Stimulated activated naive B cell treated with anti-CD40 and anti-IgM and Interleukin-4, amounts not matched to agents 10 μg/mL and 1 μg/mL and 100 μg/mL, for 72 hours (primary cell): ENCODE results near the gene ICE2.

Experiments used
- ATAC-seq, 2 donors: fragments of 150-1000 bp; cut with Tn5 transposase; replicated peaks; 2 replicates each; pipeline ENCODE4 v1.10.0; 2021; ENCODE audit warnings: moderate library complexity in 1 of 2
- DNase-seq: peaks from one replicate; pipeline ENCODE4 v3.0.0; 2021
- H3K27ac Mint-ChIP-seq: one replicate; pipeline ENCODE4 v1.8.0; 2022; ENCODE audit warnings: mild to moderate bottlenecking, mixed read lengths
- H3K27me3 Mint-ChIP-seq, 2 donors: one replicate each; pipeline ENCODE4 v1.8.0; 2022; ENCODE audit warnings: mixed read lengths in 2 of 2
- H3K36me3 Mint-ChIP-seq, 2 donors: one replicate each; pipeline ENCODE4 v1.8.0; 2022; ENCODE audit warnings: mixed read lengths in 2 of 2, mild to moderate bottlenecking in 1 of 2
- H3K4me1 Mint-ChIP-seq, 2 donors: one replicate each; pipeline ENCODE4 v1.8.0; 2022; ENCODE audit warnings: mixed read lengths in 2 of 2, mild to moderate bottlenecking in 1 of 2
- H3K4me3 Mint-ChIP-seq, 2 donors: one replicate each; pipeline ENCODE4 v1.8.0; 2022; ENCODE audit warnings: mild to moderate bottlenecking in 2 of 2, mixed read lengths in 2 of 2, moderate library complexity in 1 of 2
- H3K9me3 Mint-ChIP-seq, 2 donors: one replicate each; pipeline ENCODE4 v1.8.0; 2022; ENCODE audit warnings: mixed read lengths in 2 of 2, mild to moderate bottlenecking in 1 of 2

ICE2 gene, protein sequence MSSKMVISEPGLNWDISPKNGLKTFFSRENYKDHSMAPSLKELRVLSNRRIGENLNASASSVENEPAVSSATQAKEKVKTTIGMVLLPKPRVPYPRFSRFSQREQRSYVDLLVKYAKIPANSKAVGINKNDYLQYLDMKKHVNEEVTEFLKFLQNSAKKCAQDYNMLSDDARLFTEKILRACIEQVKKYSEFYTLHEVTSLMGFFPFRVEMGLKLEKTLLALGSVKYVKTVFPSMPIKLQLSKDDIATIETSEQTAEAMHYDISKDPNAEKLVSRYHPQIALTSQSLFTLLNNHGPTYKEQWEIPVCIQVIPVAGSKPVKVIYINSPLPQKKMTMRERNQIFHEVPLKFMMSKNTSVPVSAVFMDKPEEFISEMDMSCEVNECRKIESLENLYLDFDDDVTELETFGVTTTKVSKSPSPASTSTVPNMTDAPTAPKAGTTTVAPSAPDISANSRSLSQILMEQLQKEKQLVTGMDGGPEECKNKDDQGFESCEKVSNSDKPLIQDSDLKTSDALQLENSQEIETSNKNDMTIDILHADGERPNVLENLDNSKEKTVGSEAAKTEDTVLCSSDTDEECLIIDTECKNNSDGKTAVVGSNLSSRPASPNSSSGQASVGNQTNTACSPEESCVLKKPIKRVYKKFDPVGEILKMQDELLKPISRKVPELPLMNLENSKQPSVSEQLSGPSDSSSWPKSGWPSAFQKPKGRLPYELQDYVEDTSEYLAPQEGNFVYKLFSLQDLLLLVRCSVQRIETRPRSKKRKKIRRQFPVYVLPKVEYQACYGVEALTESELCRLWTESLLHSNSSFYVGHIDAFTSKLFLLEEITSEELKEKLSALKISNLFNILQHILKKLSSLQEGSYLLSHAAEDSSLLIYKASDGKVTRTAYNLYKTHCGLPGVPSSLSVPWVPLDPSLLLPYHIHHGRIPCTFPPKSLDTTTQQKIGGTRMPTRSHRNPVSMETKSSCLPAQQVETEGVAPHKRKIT

DNA sequence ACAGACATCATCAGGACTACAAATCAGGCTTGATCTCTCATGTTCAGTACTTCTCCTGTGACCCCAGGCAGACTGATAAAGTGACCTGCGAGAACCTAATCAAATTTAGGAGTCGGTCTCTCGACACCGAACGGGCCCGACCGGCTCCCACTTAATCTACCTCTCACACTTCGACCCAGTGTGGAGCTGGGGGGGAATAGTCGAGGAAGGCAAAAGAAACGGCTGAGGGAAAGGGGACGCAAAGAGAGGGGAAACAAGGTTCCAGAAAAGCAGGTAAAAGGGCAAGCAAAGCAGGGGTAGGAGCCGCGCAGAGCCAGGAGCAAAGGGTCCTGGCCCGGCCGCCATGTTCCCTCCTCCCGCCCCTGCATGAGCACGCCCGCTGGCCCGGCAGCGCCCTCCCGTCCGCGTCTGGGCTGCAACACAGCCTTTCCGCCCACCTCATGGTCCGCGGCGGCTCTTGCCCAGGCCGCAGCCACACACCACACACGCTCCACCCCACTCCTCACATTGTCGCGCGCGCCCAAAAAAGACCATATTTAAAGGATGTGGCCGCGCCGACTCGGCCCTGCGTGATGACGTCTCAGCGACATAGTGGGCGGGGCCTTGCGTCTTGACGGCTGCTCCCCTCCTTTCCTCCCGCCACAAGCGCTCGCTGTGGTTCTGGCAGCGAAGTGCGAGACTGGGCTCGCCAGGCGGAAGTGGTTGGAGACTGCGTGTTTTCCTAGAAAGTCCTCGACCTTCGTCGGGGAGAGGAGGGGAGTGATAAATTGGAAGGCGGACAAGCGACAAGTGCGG lies at the start of gene ICE2:
Gene ICE2 (minus strand): TSS at position 577 of the 795 bp plus-strand sequence. CDS start 1,165 bp downstream, outside the sequence.
- DNase-seq: peak; percentile 95
- Mint-ChIP-seq H3K4me3 (peak within 1 kb of the TSS; percentile 94 to 97), H3K4me1 (peaks cover 19 to 33% of the 10 kb centered on the region in 2 donors), H3K27me3 (no peaks in the 10 kb centered on the region), H3K36me3 (peaks cover 18 to 23% of the 10 kb centered on the region in 2 donors), H3K27ac (peak within 1 kb of the TSS; percentile 99), H3K9me3 (no peaks in the 10 kb centered on the region)
- peak; percentile 92 to 95 for ATAC-seq

DNA sequence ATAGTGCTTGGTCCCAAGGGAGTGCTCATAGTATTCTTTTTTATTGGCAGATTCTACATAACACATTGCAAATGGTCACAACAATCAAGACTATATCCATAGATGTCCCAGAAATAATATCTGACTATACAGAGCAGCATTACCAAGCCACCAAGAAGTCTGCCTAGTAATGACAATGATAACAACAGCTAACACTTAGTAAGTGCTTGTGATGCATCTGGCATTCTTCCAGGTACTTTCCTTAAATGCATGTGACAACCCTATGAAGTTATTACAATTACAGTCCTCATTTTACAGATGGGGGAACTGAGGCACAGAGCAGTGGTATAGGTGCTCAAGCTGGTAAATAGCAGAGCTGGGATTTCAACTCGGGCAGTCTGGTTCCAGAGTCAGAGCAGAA lies 49.6 kb upstream of the ICE2 start:
- peaks cover 0 to 25% of the 10 kb centered on the region in 2 donors for H3K36me3 Mint-ChIP-seq
- H3K27ac Mint-ChIP-seq: no peak overlapping the region
- H3K4me1 Mint-ChIP-seq: peaks cover 0 to 4% of the 10 kb centered on the region in 2 donors
- H3K4me3 Mint-ChIP-seq: no peak overlapping the region
- no peaks in the 10 kb centered on the region for H3K27me3 Mint-ChIP-seq
- H3K9me3 Mint-ChIP-seq: no peaks in the 10 kb centered on the region
- ATAC-seq (no peak), DNase-seq (no peak)

DNA sequence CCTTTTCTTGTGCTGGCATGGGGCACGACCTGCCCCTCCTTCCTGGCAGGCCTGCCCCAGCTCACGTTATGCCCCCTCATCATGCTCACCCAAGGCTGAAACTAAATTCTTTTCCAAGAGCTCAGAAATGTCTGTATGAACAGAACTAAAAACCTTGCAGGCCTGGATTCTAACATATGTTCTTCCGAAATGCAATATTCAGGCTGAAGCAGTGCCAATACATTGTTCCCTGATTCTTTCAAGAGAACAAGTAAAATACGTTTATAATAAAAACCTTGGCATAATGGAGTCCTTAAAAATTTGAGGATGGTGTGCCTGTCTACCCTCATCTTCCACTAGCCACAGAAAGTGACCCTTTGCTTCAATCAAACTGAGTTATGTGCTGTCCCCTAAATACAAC lies 48.5 kb upstream of the ICE2 start:
- Mint-ChIP-seq H3K27ac (no peak overlapping the region), H3K36me3 (peaks cover 0 to 25% of the 10 kb centered on the region in 2 donors), H3K9me3 (no peaks in the 10 kb centered on the region), H3K27me3 (no peaks in the 10 kb centered on the region), H3K4me3 (no peak overlapping the region), H3K4me1 (peaks cover 0 to 4% of the 10 kb centered on the region in 2 donors)
- DNase-seq (no peak), ATAC-seq (no peak)

DNA sequence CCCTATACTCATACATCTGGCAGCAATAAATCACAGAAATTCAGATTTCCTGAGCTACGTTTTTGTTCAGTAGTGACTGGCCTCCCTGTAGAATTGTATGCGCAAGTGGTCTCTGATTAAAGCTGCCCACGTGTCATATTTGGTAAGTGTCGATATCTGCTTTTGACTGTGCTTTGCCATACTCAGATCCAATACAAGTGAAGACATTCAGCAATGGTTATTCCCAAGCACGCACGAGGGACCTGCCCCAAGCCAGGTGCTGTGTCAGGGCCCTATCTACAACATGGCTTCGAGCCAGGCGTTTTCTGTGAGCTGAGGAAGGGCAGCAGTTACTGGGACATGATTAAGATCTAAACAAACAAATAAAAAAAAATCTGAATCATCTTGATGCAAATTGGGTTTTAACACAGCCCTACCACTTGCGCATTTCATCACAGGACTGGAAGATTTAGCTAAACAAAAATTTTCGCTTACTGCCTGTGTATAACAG lies 47.2 kb upstream of the ICE2 start:
- H3K36me3 Mint-ChIP-seq: peaks cover 0 to 25% of the 10 kb centered on the region in 2 donors
- no peak overlapping the region for H3K27ac Mint-ChIP-seq
- DNase-seq (no peak), ATAC-seq (no peak)
- H3K27me3 Mint-ChIP-seq: no peaks in the 10 kb centered on the region
- H3K9me3 Mint-ChIP-seq: no peaks in the 10 kb centered on the region
- peaks cover 0 to 4% of the 10 kb centered on the region in 2 donors for H3K4me1 Mint-ChIP-seq
- no peak overlapping the region for H3K4me3 Mint-ChIP-seq

DNA sequence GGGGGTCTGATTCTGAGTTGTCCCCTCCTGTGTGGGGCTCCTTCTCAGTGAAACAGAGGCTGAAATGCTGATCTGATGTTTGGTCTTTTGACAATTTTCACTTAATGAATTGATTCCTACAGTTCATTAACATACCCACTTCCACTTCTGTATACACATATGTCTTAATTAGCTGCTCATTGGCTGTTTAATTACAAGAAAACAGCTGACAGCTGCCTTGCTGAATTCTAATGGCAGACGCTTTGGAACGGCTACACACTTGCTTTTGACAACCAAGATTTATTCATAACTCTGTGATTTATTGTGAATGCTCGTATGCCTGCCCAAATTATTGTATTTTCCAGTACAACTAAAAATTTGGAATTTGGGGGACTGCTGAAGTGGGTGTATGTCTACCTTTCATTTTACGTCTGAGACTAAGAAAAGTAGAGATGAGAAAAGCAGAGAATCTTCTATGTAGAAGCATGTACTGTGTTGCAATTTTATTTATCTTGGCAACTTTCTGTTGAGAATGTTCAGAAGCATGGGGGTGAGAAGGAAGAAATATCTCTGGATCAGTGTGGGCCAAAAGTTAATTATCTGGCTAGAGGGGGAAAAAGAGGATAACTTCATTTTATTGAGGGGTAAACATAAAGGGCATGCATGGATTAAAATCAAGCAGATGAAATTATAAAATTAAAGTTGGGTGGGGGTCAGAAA lies 46.5 kb upstream of the ICE2 start:
- H3K36me3 Mint-ChIP-seq: peaks cover 0 to 25% of the 10 kb centered on the region in 2 donors
- DNase-seq (no peak), ATAC-seq (no peak)
- H3K27me3 Mint-ChIP-seq: no peaks in the 10 kb centered on the region
- no peak overlapping the region for H3K27ac Mint-ChIP-seq
- H3K4me3 Mint-ChIP-seq: no peak overlapping the region
- H3K4me1 Mint-ChIP-seq: peaks cover 2 to 5% of the 10 kb centered on the region in 2 donors
- no peaks in the 10 kb centered on the region for H3K9me3 Mint-ChIP-seq

DNA sequence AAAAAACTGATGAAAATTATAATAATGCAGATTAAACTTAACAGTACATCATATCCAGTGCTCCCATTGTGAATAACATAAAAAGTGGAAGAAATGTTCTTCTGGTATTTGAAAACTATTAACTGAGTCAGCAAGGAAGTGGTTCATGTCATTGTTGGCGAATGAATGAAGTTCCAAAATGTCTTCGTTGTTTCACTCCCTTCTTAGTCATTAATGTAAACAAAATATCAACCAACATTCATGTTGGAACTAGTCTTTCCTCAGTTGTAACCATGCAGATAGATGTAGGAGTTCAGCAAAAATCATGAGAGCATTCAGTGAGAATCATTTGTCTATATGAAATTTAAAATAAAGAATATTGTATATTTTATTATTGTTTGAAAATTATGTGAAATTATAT lies 44.1 kb upstream of the ICE2 start:
- no peak for DNase-seq

DNA sequence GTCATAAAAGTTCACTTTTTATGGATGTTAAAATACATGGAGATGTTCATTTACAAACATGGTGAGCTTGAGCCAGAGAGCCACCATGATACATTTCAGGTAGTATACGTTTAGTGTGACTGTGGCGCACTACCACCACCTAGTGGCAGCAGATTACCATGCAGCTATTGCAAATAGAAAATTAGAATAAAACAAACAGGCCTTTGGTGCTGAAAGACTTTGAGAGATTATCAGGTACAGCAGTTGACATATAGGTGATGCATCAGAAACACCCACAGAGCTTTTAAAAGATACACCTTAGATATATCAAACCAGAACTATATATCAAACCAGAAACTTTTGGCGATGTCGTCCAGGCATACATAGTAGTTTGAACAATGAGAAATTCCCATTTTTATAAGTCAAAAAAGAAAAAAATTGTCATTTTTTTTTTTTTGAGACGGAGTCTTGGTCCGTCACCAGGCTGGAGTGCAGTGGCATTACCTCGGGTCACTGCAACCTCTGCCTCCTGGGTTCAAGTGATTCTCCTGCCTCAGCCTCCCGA lies 42.0 kb upstream of the ICE2 start:
- Mint-ChIP-seq H3K4me1 (peaks cover 9 to 10% of the 10 kb centered on the region in 2 donors), H3K36me3 (peaks cover 2 to 11% of the 10 kb centered on the region in 2 donors), H3K4me3 (no peak overlapping the region), H3K27me3 (no peaks in the 10 kb centered on the region), H3K27ac (peak overlapping the region; percentile 3), H3K9me3 (no peaks in the 10 kb centered on the region)
- ATAC-seq (peak; percentile 85 to 89), DNase-seq (peak; percentile 43)

More for the DNA sequence above, 44.1 kb upstream of the ICE2 start:
- peaks cover 2 to 18% of the 10 kb centered on the region in 2 donors for H3K36me3 Mint-ChIP-seq
- H3K9me3 Mint-ChIP-seq: no peaks in the 10 kb centered on the region
- no peaks in the 10 kb centered on the region for H3K27me3 Mint-ChIP-seq
- H3K4me3 Mint-ChIP-seq: no peak overlapping the region
- H3K27ac Mint-ChIP-seq: no peak overlapping the region
- ATAC-seq: no peak
- H3K4me1 Mint-ChIP-seq: peaks cover 9 to 10% of the 10 kb centered on the region in 2 donors

DNA sequence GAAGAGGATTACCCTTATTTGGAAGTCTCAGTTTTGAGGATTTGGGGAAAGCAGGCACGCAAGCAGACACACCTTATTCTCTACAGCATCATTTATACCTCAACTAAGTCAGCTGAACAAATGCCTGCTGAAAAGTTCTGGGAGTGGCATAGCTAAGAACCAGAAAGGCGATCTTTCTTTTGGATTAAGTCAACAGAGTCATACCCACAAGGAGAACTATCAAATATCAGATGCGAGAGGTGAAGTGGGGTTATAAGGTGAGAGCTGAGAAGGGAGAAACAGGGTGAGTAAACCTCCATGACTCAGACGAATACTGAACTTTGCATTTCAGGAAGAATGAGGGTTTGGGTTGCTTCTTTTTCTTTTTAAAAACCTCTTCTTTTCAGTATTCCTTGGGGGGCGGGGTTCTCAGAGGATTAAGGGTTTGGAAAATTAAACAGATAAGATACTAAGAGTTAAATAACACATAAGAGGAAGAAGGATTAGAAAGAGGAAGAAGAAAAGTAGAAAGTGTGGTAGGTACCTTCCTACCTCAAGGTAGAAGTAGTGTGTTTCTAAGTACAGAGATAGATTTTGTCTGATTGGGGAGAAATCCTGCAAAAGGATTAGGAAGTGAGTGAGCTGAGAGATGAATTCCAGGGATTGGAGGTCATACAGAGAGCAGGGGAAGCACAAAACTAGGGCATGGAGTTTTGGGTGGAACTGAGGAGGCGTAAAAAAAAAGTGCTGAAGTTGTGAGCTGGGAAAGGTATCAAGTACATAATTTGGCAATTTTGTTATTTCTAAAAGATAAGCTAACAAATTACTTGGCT lies 41.3 kb upstream of the ICE2 start:
- Mint-ChIP-seq H3K9me3 (no peaks in the 10 kb centered on the region), H3K4me3 (peak overlapping the region in 1 of 2 donors; percentile 31), H3K27ac (peak overlapping the region; percentile 3), H3K27me3 (no peaks in the 10 kb centered on the region), H3K4me1 (peaks cover 9 to 10% of the 10 kb centered on the region in 2 donors), H3K36me3 (peaks cover 2 to 11% of the 10 kb centered on the region in 2 donors)
- no peak for DNase-seq
- peak; percentile 66 to 72 for ATAC-seq

DNA sequence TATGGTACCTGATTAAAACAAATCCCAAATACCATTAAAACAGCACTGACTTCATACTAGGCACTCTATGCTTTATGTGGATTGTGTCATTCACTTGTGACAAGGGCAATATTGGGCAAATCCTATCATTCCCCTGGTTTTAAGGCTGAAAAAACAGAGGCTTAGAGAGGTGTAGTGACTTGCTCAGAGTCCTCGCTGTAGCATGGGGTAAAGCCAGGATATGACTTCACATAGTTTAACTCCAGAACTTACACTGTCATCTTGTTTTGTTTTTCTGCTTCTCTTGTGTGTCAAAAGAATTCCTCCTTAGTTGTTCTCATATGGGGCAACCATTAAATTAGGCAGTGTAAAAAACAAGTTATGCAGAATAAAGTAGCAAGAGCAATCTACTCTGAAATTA lies 40.3 kb upstream of the ICE2 start:
- no peaks in the 10 kb centered on the region for H3K9me3 Mint-ChIP-seq
- no peaks in the 10 kb centered on the region for H3K27me3 Mint-ChIP-seq
- H3K36me3 Mint-ChIP-seq: peaks cover 2 to 7% of the 10 kb centered on the region in 2 donors
- no peak overlapping the region for H3K4me3 Mint-ChIP-seq
- ATAC-seq (no peak), DNase-seq (no peak)
- H3K4me1 Mint-ChIP-seq: peaks cover 9 to 10% of the 10 kb centered on the region in 2 donors
- H3K27ac Mint-ChIP-seq: no peak overlapping the region

DNA sequence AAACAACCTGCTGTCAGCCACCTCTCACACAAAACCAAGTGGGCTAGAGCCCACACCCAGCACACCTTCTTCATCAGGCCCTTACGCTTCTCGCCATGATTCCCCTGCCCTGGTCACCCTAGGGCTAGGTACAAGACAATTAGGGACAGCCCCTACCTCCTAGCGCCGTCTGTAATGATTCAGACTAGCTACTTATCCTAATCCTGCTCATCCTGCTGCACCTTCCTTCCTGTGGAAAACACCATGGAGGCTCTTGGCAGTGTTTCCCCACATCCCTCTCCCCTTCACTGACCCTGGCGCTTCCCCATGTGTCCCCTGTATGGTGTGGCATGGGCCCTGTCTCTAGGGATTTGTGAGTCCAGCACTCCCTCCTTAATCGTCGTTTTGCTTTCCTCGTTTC lies 39.6 kb upstream of the ICE2 start:
- Mint-ChIP-seq H3K9me3 (no peaks in the 10 kb centered on the region), H3K4me3 (no peak overlapping the region), H3K27ac (no peak overlapping the region), H3K27me3 (no peaks in the 10 kb centered on the region), H3K36me3 (peaks cover 2 to 4% of the 10 kb centered on the region in 2 donors), H3K4me1 (peaks cover 9 to 10% of the 10 kb centered on the region in 2 donors)
- no peak for ATAC-seq
- no peak for DNase-seq

DNA sequence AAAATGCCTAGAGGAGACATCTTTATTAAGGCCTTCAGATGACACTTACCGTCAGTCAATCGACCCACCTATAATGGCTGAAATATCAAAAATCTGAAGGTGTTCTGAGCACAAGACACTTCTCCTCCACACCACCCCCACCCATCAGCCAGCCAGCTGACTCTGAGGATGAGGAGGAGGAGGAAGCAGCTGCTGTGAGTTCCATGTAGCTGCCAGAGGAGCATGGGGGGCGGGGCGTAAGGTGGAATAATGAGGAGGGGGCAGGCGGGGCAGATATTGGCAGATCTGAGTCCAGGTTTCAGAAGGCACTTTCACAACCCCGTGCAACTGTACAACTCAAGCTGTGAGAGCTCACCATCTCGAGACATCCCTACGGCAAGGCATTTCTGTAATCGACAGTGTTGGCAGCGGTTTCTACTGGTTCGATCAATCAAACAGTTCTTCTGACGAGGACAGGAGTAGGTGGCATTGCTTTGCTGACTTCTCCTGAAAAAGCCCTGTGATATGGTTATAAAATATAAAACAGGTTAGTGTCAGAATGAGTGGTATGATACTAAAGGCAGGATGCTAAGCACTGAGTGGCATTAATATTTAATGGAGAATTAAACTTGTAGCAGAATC lies 35.4 kb upstream of the ICE2 start:
- Mint-ChIP-seq H3K36me3 (peaks cover 8 to 17% of the 10 kb centered on the region in 2 donors), H3K27me3 (no peaks in the 10 kb centered on the region), H3K4me1 (no peaks in the 10 kb centered on the region), H3K4me3 (no peak overlapping the region), H3K9me3 (no peaks in the 10 kb centered on the region), H3K27ac (no peak overlapping the region)
- ATAC-seq (no peak), DNase-seq (no peak)

DNA sequence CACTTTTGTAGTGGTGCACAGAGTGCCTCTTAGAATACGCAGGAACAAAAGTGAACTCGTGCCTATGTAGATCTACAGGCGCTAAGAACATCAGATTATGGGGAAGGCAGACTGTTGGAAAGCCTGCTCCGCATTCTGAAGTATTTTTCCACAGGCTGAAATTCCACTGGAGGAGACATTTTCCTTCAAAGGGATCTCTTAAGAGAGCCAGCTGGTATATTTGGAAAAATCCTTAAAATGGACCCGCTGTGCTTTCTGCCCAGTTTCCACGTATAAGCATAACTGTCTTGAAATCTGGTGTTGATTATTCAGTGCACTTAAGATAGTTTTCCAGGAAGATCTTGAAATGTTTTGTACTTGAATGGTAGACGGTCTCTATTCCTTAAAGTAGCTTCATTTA lies 34.7 kb upstream of the ICE2 start:
- Mint-ChIP-seq H3K4me1 (no peaks in the 10 kb centered on the region), H3K9me3 (no peaks in the 10 kb centered on the region), H3K27me3 (no peaks in the 10 kb centered on the region), H3K27ac (no peak overlapping the region), H3K36me3 (peaks cover 7 to 17% of the 10 kb centered on the region in 2 donors), H3K4me3 (no peak overlapping the region)
- ATAC-seq: no peak
- no peak for DNase-seq
